Measurements from ENCODE around the gene FAM13C. TPM values are rescaled to one million over a fixed set of nuclear protein-coding genes. Genes with fewer than 3 reads are reported as not detected.
"Not testable (repeated sequence)": the region's sequence is repeated elsewhere in the genome, so short reads cannot be mapped to it uniquely, and the experiment has no call there.

FAM13C gene
- polyA plus RNA-seq, 1 donor: 27.4 TPM

DNA sequence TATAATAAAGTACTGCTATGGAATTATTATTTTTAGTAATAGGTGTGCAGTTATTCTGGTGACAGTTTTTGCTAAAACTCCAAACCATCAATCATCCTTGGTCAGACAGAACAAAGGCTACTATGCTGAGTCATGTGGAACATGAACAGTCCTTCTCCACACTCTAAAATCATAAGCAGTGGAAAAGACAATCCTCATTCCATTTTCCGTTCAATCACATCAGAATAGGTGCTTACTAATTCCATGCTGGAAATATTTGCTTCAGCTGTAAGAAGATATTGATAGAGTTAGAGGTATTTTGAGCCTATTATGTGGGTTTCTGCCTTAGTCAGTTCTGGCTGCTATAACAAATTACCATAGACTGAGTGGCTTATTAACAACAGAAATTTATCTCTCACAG is 82.9 kb downstream of the FAM13C start:
- DNase-seq (ENCODE audit: low read depth): no peak

DNA sequence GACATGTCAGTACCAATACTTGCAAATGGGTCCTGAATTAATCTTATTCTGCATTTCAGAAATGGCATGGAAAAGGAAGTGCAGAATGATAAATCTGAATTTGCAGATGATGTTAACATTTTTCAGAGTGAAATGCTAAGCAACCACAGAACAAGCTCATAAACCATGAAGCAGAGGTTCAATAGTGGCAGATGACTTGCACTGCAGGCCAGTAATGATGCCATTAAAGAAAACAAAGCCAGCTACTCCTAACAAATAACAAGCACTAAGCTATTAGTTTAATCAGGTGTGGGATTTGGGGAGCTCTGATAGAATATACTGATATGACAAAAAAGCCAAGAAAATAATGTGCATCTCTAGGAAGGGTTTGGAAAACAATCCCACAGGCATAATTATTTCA is 85.4 kb downstream of the FAM13C start:
- DNase-seq (ENCODE audit: low read depth): no peak

- DNase-seq (ENCODE audit: low read depth): no peak
These were observed 86.2 kb downstream of the FAM13C start for GRCh38 chr10:59276133-59276532.

DNA sequence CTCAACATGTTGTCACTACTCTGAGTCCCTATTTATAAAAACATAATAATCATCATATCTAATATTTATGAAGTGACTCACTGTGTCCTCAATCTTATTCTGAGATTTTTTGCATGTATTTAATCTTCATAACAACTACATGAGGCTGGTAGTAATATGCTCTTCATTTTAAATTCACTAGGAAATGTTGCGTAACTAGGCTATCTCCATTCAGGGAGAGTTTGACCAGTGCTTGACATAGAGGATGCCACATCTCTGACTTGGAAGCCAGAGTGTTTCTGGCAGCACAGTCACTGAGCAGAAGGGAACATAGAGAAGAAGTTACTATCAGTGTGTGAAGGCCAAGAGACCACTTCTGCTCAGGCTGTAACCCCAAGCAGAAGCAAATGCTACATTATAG is 88.9 kb downstream of the FAM13C start:
- no peak for DNase-seq (ENCODE audit: low read depth)

- DNase-seq (ENCODE audit: low read depth): no peak
These were observed 90.3 kb downstream of the FAM13C start for GRCh38 chr10:59272061-59272460.

GRCh38 chr10:59271160-59271559 is 91.2 kb downstream of the FAM13C start:
- DNase-seq (ENCODE audit: low read depth): no peak

DNA sequence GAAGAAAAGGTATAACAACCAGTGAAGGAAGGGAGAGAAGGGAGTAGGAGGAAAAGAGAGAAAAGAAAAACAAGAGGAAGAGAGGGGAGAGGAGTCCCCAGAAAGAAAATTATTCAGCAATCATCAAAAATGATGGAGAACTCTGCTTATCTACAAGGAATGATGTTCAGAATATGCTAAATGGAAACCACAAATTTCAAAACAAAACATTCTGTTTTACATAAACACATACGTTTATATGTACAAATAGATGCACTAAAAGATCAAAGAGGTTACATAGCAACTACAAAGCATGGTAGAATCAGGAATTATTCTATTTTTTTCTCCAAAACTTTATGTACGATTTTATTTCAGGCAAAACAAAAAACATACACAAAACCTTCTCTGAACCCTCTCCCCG is 91.9 kb downstream of the FAM13C start:
- no peak for DNase-seq (ENCODE audit: low read depth)

DNA sequence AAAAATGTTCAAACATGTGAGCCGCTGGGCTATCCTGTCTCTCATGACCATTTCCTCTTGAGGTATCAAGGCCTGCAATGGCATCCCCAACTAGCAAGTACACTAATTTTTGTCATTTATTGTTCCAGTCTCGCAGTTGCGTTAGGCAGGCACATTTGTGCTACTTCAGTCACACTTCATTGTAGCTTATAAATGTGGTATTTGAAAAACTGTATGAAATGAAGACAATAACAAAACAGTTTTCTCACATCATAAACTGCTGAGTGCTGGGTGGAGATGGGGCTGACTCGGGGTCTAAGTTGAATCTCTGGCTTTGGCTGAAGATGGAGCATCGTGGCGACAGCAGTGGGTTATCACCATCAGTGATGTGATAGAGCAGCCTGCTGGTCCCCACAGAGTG is 92.7 kb downstream of the FAM13C start:
- no peak for DNase-seq (ENCODE audit: low read depth)

GRCh38 chr10:59268460-59268859 is 93.9 kb downstream of the FAM13C start:
- DNase-seq (ENCODE audit: low read depth): no peak

GRCh38 chr10:59266321-59266720 is 96.0 kb downstream of the FAM13C start:
- DNase-seq (ENCODE audit: low read depth): no peak

GRCh38 chr10:59265141-59265540 is 97.2 kb downstream of the FAM13C start:
- no peak for DNase-seq (ENCODE audit: low read depth)

GRCh38 chr10:59258890-59259289 is 103.5 kb downstream of the FAM13C start:
- no peak for DNase-seq (ENCODE audit: low read depth)

- DNase-seq (ENCODE audit: low read depth): no peak
These were observed 105.1 kb downstream of the FAM13C start for GRCh38 chr10:59257224-59257623.

GRCh38 chr10:59255463-59255862 is 106.9 kb downstream of the FAM13C start:
- DNase-seq (ENCODE audit: low read depth): no peak

DNA sequence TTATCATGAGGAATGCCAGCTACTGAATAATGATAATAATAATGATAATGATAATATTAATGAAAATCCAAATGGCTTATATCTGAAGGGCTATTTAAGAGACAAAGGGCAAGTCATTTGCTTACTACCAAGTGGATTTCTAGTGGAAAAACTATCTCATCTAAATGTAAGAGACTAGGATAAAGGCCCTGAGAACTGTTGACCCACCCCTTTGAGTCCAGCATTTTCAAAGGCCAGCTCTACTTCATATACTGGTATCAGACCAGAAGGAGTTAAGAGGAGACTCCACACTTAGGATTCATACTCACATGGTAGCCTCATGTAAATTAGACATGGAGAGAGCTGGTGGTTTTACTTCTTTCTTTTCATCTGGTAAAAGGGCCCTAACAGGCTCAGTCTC is 109.9 kb downstream of the FAM13C start:
- no peak for DNase-seq (ENCODE audit: low read depth)

DNA sequence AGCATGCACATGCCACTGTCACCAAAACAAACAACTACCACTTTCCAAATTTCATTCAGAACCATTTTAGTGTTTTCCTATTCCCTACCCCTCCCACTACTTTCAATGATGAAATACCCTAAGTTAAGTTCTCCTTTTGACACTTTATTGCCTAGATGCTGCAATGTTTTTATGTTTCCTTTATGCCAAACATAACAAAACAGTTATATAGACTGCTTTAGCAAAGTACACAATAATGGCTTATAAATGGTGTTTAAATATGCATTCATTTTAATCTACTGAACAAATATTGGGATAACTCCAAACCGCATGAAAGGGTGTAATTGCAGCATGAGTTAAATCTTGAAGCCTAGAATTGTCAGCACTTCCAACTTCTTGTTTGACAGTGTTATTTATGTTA is 116.7 kb downstream of the FAM13C start:
- DNase-seq (ENCODE audit: low read depth): no peak

- DNase-seq (ENCODE audit: low read depth): no peak
These were observed 117.5 kb downstream of the FAM13C start for GRCh38 chr10:59244871-59245270.

GRCh38 chr10:59243611-59244195 is 118.6 kb downstream of the FAM13C start:
- no peak for DNase-seq (ENCODE audit: low read depth)

DNA sequence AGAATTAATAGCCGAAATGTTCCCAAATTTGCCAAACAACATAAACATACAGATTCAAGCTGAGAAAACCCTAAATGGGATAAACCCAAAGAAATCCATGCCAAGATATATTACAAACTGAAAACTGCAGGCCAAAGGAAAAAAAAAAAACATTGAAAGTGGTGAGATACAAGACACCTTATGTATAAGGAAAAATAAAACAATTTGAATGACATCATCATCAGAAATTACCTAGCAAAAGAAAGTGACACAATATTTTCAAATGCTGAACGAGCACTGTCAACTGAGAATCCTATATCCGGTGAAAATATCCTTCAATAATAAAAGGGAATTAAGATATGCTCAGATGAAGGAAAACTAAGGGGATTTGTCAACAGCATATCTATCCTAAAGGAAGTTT is 119.4 kb downstream of the FAM13C start:
- no peak for DNase-seq (ENCODE audit: low read depth)

DNA sequence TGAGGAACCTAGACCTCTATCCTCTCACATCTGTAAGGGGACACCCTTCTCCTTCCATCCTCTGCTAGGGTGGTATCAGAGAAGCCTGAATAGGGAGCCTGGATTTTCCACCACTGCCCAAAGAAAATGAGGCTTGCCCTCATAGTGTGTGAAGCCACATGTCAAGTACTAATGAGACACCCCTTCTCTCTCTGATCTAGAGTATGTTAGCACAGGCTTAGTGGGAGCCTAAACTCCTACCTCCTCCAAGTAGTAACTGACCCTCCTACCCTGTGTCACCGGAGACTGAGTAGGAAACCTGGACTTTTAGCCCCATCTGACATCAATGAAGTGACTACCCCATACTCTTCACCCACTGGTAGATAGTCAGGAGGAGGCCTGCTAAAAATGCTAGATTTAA is 120.3 kb downstream of the FAM13C start:
- no peak for DNase-seq (ENCODE audit: low read depth)

DNA sequence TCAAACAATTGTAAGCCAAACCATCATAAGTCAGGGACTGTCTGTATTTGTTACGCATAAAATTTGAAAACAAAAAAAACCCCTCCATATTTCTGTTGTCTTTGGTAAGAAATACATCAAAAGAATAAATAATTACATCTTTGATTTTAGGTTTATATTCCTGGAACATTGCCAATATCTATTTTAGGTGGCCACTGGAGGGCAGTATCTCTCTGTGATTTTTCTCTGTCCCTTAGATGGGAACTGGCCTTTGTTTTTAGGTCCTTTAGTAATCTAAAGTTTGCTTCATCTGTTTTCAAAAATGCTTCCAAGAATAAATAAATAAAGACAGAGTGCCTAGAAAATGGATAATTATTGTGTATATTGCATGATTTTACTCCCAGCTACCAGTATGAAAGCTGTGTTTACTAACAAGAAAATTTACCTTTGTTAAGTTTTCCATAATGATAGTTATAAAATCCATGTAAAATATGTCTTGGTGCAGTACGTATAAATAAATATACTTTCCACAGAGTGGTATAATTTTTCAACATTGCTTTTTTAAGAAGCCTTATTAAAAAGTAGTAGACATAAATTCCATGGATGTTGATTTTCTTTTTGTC is 121.7 kb downstream of the FAM13C start:
- peak; percentile 32 for DNase-seq (ENCODE audit: low read depth)

- not testable (repeated sequence) for DNase-seq (ENCODE audit: low read depth)
These were observed 123.2 kb downstream of the FAM13C start for GRCh38 chr10:59239108-59239507.

DNA sequence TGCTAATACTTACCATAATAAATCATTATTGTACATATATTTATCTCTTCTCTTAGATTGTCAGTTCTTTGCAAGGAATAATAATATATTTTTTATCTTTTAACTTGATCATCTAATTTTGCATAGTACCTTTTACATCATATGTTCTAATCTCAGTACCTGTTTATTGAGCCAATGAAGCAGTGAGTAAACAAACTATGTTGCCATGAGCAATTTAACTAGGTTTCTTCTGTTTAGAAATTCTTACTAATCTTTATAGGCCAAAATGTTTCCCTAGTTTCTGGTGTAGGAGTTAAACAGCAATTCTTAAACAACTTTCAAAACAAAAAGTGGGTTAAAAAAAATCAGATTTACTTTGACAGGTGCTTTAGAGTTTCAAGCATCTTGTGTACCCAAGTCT is 124.6 kb downstream of the FAM13C start:
- no peak for DNase-seq (ENCODE audit: low read depth)

- no peak for DNase-seq (ENCODE audit: low read depth)
These were observed 126.2 kb downstream of the FAM13C start for GRCh38 chr10:59236064-59236697.

All from forelimb muscle (tissue), 1 donor.